Astrocyte of the spinal cord (primary cell): ENCODE data around the gene MECP2.
"Not testable (repeated sequence)": the region's sequence is repeated elsewhere in the genome, so short reads cannot be mapped to it uniquely, and the experiment has no call there.

Source experiments
- DNase-seq: peaks from one replicate; pipeline ENCODE4 v3.0.0; 2011; ENCODE audit warnings: low read depth, low spot score
- H3K4me3 ChIP-seq: 2 replicates; pipeline ENCODE4 v1.5.1; 2011; ENCODE audit warnings: low read depth, mild to moderate bottlenecking, low read length, moderate library complexity
- in situ Hi-C: cut with HindIII; loops from 2 replicates; pipeline ENCODE4 v1.10.0; 2017; ENCODE audit warnings: low sequenced_read_pairs
- TF ChIP-seq, protein P1 (sequence below): IDR thresholded peaks from 2 replicates; pipeline ENCODE4 v1.5.1; 2012; ENCODE audit warnings: low read depth, mild to moderate bottlenecking, low read length, inconsistent platforms

Gene MECP2

DNA sequence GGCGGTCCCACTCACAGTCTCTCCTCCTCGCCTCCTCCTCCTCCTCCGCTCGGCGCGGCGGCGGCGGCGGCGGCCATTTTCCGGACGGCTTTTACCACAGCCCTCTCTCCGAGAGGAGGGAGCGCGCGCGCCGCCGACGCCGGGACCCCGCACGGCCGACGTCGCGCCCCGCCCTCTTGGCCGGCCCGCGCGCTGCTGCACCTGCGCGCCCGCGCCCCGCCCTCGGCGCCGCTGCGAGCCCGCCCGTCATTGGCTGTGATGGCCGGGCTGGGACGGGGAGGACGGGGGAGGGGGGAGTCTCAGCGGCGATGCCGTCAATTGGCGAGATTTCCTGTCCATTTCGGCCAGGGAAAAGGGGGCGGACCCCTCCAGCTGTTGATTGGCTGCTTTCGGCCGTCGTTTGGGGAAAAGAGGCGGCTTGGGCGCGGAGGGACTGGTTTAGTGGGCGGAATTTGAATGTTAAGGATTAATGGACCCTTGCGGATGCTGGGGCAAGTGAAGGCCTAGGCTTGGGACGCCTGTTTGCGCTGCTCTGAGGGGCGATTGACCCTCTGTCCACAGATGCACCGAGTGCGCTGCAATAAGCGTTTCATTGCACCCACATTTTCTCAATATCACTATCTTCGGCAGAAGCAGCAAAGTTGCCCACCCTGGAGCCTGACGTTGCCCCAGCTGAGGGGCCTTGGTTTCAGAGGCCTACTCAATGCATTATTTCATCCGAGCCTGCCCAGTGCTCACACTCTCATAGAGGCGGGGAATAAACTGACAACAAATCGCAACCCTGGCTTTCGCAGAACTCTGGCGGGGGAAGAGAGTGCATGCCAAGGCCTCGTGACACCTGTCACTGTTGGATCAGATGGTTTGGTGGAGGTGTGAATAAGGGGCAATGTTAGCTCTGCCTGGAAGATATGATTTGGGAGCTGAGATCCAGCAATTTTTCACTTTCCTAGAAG is at the start of gene MECP2:
Gene MECP2, minus strand, starts transcription at position 129 of the 953 bp plus-strand sequence.
- H3K4me3 ChIP-seq: peak within 1 kb of the TSS; percentile 64
- peak; percentile 92 for DNase-seq
- TF ChIP-seq, protein P1, sequence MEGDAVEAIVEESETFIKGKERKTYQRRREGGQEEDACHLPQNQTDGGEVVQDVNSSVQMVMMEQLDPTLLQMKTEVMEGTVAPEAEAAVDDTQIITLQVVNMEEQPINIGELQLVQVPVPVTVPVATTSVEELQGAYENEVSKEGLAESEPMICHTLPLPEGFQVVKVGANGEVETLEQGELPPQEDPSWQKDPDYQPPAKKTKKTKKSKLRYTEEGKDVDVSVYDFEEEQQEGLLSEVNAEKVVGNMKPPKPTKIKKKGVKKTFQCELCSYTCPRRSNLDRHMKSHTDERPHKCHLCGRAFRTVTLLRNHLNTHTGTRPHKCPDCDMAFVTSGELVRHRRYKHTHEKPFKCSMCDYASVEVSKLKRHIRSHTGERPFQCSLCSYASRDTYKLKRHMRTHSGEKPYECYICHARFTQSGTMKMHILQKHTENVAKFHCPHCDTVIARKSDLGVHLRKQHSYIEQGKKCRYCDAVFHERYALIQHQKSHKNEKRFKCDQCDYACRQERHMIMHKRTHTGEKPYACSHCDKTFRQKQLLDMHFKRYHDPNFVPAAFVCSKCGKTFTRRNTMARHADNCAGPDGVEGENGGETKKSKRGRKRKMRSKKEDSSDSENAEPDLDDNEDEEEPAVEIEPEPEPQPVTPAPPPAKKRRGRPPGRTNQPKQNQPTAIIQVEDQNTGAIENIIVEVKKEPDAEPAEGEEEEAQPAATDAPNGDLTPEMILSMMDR: no peak
- in situ Hi-C loops: no loop called here

DNA sequence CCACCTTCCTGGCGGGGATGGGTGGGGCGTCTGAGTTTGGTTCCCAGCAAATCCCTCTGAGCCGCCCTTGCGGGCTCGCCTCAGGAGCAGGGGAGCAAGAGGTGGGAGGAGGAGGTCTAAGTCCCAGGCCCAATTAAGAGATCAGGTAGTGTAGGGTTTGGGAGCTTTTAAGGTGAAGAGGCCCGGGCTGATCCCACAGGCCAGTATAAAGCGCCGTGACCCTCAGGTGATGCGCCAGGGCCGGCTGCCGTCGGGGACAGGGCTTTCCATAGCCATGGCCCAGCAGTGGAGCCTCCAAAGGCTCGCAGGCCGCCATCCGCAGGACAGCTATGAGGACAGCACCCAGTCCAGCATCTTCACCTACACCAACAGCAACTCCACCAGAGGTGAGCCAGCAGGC is 46.5 kb upstream of the MECP2 start, which contains the start of gene OPN1LW:
Gene OPN1LW, plus strand, starts transcription at position 234 of the 400 bp plus-strand sequence. Its CDS starts 41 bp downstream, at position 275.
- DNase-seq, H3K4me3 ChIP-seq, in situ Hi-C loops: not testable (repeated sequence)

DNA sequence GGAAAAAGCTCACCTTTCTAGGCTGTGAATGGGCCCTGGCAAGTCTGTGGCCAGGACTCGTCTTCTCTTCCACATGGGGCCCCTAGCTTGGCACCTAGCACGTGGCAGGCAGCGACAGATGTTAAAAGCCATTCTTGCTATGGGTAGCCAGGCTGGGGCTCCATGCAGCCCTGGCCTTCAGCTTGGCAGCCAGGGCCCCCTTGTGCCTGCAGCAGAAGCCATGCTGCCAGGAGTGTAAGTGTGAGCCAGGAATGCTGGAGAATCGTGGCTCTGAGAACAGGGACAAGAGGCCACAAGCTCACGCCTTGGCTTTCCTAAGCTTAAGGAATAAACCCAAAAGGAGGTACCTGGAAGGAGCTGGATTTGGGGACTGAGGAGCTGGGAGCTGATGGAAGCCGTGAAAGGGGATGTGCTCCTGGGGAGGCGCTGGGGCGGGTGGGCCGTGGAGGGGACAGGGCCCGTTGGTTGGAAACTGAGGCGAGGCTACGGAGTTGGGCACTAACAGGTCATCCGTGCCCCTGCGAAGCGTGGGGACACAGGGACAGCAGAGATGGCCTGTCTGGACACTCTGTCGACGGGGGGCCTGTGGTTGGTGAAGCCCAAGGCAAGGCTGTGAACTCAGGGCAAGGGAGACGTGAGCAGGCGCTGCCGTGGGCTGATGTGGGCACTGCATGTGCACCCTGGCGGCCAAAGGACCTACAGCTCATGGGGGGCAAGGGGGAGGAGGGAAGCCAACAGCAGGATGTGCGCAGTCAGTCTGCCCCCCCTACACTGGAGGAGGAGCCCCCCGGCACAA is 45.6 kb upstream of the MECP2 start:
- no peak overlapping the region for H3K4me3 ChIP-seq
- in situ Hi-C loops: no loop called here
- no peak for DNase-seq
- TF ChIP-seq, protein P1: no peak

DNA sequence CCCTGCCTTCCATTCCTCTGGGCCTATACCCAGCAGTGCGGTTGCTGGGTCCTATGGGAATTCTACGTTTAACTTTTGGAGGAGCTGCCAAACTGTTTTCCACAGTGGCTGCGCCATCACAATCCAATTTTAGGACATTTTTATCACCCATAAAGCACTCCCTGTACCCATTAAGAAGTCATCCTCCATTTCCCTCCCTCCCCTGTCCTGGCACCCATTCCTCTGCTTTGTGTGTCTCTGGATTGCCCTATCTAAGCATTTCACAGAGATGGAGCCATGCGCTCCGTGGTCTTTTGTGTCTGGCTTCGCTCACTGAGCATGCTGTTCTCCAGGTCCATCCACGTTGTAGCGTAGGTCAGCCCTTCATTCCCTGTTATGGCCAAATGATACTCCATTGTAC is 44.9 kb upstream of the MECP2 start:
- H3K4me3 ChIP-seq: no peak overlapping the region
- TF ChIP-seq, protein P1: no peak
- in situ Hi-C loops: no loop called here
- DNase-seq: no peak

DNA sequence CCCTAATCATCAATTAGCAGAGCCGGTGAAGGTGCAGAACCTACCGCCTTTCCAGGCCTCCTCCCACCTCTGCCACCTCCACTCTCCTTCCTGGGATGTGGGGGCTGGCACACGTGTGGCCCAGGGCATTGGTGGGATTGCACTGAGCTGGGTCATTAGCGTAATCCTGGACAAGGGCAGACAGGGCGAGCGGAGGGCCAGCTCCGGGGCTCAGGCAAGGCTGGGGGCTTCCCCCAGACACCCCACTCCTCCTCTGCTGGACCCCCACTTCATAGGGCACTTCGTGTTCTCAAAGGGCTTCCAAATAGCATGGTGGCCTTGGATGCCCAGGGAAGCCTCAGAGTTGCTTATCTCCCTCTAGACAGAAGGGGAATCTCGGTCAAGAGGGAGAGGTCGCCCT is 43.2 kb upstream of the MECP2 start:
- no peak for DNase-seq
- TF ChIP-seq, protein P1: no peak
- H3K4me3 ChIP-seq: no peak overlapping the region
- in situ Hi-C loops: no loop called here

DNA sequence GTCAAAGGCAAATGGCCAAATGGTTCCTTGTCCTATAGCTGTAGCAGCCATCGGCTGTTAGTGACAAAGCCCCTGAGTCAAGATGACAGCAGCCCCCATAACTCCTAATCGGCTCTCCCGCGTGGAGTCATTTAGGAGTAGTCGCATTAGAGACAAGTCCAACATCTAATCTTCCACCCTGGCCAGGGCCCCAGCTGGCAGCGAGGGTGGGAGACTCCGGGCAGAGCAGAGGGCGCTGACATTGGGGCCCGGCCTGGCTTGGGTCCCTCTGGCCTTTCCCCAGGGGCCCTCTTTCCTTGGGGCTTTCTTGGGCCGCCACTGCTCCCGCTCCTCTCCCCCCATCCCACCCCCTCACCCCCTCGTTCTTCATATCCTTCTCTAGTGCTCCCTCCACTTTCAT is 42.7 kb upstream of the MECP2 start:
- TF ChIP-seq, protein P1: no peak
- in situ Hi-C loops: no loop called here
- DNase-seq: no peak
- H3K4me3 ChIP-seq: no peak overlapping the region
